Measurements from ENCODE around the gene CPNE4.

The CPNE4 gene

DNA sequence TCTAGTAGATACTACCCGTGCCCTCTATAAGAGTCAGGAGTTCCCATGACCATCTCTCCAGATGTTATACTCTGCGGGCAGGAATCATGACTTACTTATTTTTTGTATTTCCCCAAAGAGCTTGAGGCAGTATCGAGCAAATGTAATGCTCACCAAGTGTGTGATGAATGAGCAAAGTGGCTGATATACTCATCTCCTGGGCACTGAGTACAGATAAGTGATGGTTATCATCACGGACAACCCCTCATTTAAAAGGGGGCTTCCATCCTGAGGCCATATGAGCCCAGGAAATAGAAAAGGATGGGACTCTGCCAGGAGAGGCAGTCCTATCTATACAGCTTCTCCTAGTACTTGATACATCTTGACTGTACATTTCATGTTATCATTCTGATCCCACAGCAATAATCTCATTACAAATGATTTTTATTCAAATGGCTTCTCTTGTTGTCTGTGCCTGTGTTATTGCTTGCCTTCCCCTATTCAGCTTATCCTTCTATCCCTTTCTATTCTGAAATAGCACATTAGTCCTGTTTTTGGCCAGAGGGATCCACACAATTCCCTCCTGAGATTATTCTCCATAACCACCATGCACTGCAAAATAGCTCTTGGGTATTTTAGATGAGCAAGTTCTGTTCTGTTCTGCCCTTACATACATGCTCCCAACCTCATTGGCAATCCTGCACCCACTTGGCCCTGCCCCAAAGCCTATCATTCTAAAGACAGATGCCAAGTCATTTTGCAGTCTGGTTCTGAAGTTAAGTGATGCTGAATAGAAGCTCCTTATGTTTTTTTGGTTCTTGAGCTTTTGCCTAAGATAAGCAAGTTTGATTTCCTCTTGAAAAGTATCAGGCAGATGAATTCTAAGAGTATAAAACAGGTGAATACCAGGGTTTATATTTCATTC lies 484.0 kb downstream of the CPNE4 start:
- Histone ChIP-seq H3K4me3 (no peak overlapping the region), H3K9ac (ENCODE audit: insufficient read length) (no peak overlapping the region), H3K36me3 (ENCODE audit: insufficient read depth, low read length) (no peaks in the 10 kb centered on the region), H3K27ac (no peak overlapping the region), H3K9me3 (ENCODE audit: low read depth, low read length) (no peaks in the 10 kb centered on the region)
- no peak for DNase-seq (ENCODE audit: low read depth, low spot score)
- TF ChIP-seq FOXP2 (optimal IDR thresholded peaks at IDR 0.05; ENCODE audit: control extremely low read depth, extremely low read length, insufficient read depth): no peak
- TF ChIP-seq EZH2 (IDR thresholded peaks at IDR 0.05): no peak
- TF ChIP-seq POLR2AphosphoS5 (IDR thresholded peaks at IDR 0.05; ENCODE audit: borderline replicate concordance, low read depth, low read length): no peak

DNA sequence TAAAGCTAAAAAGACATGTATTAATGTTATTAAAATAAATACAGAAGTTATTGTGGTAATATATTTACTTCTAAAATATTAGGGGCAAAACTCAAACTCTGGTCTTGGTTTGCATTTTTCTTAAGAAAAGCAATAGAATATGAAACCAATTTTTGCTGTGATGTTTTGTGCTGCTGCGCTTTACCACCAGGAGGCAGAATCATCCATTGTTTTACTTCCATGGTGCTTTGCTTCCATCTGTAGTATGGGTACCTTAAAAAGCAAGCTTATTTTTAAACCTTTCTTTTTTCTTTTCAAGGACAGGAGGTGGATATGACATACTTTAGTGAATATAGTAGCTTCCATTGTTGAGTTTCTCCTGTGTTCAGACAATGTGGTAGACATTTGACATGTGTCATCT lies 485.5 kb downstream of the CPNE4 start:
- Histone ChIP-seq H3K36me3 (ENCODE audit: insufficient read depth, low read length) (no peaks in the 10 kb centered on the region), H3K9me3 (ENCODE audit: low read depth, low read length) (no peaks in the 10 kb centered on the region), H3K9ac (ENCODE audit: insufficient read length) (no peak overlapping the region), H3K27ac (no peak overlapping the region), H3K4me3 (no peak overlapping the region)
- TF ChIP-seq POLR2AphosphoS5 (IDR thresholded peaks at IDR 0.05; ENCODE audit: borderline replicate concordance, low read depth, low read length) (no peak), FOXP2 (optimal IDR thresholded peaks at IDR 0.05; ENCODE audit: control extremely low read depth, extremely low read length, insufficient read depth) (no peak), EZH2 (IDR thresholded peaks at IDR 0.05) (no peak)
- DNase-seq (ENCODE audit: low read depth, low spot score): no peak

DNA sequence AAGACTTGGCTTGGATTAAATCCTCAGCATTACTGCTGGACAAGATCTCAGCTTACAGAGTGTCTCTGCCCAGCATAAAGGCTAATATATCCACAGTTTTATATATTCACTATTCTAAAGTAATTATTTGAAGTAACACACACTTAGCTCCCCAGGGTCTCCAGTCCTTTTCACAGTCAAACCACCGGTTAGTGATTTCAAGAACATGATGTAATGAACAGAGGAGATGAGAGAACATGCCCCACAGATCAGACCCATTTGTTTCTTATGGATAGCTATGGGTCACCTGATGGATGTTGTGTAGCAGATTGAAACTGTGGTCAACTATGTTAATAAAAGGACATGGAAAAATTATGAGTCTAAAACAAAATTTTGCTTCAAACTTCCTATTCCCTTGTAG lies 487.2 kb downstream of the CPNE4 start:
- H3K9me3 ChIP-seq (ENCODE audit: low read depth, low read length): no peaks in the 10 kb centered on the region
- no peak for DNase-seq (ENCODE audit: low read depth, low spot score)
- no peaks in the 10 kb centered on the region for H3K36me3 ChIP-seq (ENCODE audit: insufficient read depth, low read length)
- no peak for TF ChIP-seq FOXP2 (optimal IDR thresholded peaks at IDR 0.05; ENCODE audit: control extremely low read depth, extremely low read length, insufficient read depth)
- TF ChIP-seq POLR2AphosphoS5 (IDR thresholded peaks at IDR 0.05; ENCODE audit: borderline replicate concordance, low read depth, low read length): no peak
- TF ChIP-seq EZH2 (IDR thresholded peaks at IDR 0.05): no peak
- H3K27ac ChIP-seq: no peak overlapping the region
- no peak overlapping the region for H3K9ac ChIP-seq (ENCODE audit: insufficient read length)
- H3K4me3 ChIP-seq: no peak overlapping the region

DNA sequence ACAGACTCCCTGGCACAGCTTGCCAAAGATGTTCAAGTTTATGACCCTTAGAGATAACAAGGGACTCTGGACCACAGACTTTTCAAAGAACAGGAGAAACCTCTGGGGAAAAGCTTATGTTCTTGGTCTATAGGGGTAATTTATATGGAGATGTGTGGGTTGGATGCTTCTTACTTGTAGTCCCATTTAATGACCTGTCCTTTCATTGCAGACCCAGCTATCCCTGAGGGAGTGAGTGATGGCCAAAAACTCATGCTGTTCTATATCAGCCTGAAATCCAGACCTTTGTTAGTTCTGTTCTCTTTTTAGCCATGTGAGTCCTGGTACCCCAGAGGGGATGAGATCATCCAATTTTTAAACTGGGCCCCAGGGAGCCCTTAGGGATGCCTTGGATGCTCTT lies 488.4 kb downstream of the CPNE4 start:
- Histone ChIP-seq H3K4me3 (no peak overlapping the region), H3K9me3 (ENCODE audit: low read depth, low read length) (no peaks in the 10 kb centered on the region), H3K36me3 (ENCODE audit: insufficient read depth, low read length) (0 out of 2 replicates have a peak, but pooled peaks cover 6% of the 10 kb centered on the region), H3K9ac (ENCODE audit: insufficient read length) (no peak overlapping the region), H3K27ac (no peak overlapping the region)
- no peak for DNase-seq (ENCODE audit: low read depth, low spot score)
- no peak for TF ChIP-seq EZH2 (IDR thresholded peaks at IDR 0.05)
- no peak for TF ChIP-seq FOXP2 (optimal IDR thresholded peaks at IDR 0.05; ENCODE audit: control extremely low read depth, extremely low read length, insufficient read depth)
- no peak for TF ChIP-seq POLR2AphosphoS5 (IDR thresholded peaks at IDR 0.05; ENCODE audit: borderline replicate concordance, low read depth, low read length)

DNA sequence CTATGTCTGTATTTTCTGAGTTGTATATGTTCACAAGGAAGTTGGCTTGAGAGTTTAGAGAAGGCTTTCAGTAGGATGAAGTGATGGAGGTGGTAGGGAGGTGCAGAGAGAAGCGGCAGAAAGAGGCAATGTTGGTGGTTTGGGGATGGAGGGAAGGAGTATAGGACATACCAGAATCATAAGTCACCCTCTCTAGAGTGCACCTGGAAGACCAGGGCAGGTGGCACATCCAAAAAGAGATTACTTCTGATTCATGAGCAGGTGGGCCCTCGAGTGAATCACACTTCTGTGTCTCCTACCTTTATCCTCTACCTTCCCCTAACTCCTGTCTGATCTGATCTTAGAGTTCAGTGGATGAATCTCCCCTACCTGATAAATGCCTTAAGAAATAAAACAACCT lies 490.3 kb downstream of the CPNE4 start:
- Histone ChIP-seq H3K4me3 (no peak overlapping the region), H3K9me3 (ENCODE audit: low read depth, low read length) (no peaks in the 10 kb centered on the region), H3K27ac (no peak overlapping the region), H3K36me3 (ENCODE audit: insufficient read depth, low read length) (0 out of 2 replicates have a peak, but pooled peaks cover 6% of the 10 kb centered on the region), H3K9ac (ENCODE audit: insufficient read length) (no peak overlapping the region)
- no peak for DNase-seq (ENCODE audit: low read depth, low spot score)
- TF ChIP-seq POLR2AphosphoS5 (IDR thresholded peaks at IDR 0.05; ENCODE audit: borderline replicate concordance, low read depth, low read length): no peak
- no peak for TF ChIP-seq FOXP2 (optimal IDR thresholded peaks at IDR 0.05; ENCODE audit: control extremely low read depth, extremely low read length, insufficient read depth)

DNA sequence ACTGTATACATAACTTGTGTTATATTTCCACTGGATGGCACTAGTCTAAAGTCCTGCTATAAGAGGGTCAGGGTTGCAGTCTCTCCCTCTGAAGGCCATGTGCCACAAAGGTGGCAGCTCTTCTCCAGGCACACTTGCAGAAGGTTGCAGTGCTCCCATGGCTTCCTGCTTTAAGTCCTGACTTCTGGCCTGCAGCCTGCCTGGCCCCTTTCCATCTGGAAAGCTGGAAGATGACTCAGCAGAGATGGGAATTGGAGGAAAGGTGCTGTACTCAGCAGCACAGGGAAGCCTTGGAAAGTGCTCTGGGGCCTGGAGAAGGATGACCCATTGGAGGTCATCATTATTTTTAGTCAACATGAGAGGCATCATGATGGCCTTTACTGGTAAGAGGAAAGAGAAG lies 491.1 kb downstream of the CPNE4 start:
- Histone ChIP-seq H3K27ac (no peak overlapping the region), H3K36me3 (ENCODE audit: insufficient read depth, low read length) (0 out of 2 replicates have a peak, but pooled peaks cover 6% of the 10 kb centered on the region), H3K9ac (ENCODE audit: insufficient read length) (peak overlapping the region; percentile 12), H3K4me3 (no peak overlapping the region), H3K9me3 (ENCODE audit: low read depth, low read length) (no peaks in the 10 kb centered on the region)
- DNase-seq (ENCODE audit: low read depth, low spot score): no peak
- no peak for TF ChIP-seq EZH2 (IDR thresholded peaks at IDR 0.05)
- no peak for TF ChIP-seq POLR2AphosphoS5 (IDR thresholded peaks at IDR 0.05; ENCODE audit: borderline replicate concordance, low read depth, low read length)
- TF ChIP-seq FOXP2 (optimal IDR thresholded peaks at IDR 0.05; ENCODE audit: control extremely low read depth, extremely low read length, insufficient read depth): no peak

DNA sequence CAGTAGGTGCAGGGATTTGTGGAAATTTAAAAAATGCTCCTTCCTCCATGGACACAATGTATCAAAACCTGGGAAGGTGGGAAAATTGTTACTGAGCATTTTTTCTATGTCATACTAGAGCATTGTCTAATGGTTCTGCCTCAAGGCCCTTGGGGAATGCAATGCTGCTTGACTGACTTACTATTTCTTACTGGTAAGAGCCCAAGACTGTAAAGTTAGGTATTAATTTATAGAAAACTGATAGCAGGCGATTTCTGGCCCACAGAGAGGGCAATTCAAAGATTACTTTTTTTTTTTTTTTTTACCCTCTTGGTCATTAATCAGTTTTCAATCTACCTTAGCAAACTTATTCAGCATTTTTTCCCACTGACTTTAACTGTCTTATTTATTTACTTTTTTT lies 493.5 kb downstream of the CPNE4 start:
- Histone ChIP-seq H3K27ac (no peak overlapping the region), H3K4me3 (no peak overlapping the region), H3K9ac (ENCODE audit: insufficient read length) (no peak overlapping the region), H3K36me3 (ENCODE audit: insufficient read depth, low read length) (0 out of 2 replicates have a peak, but pooled peaks cover 6% of the 10 kb centered on the region), H3K9me3 (ENCODE audit: low read depth, low read length) (no peaks in the 10 kb centered on the region)
- TF ChIP-seq FOXP2 (optimal IDR thresholded peaks at IDR 0.05; ENCODE audit: control extremely low read depth, extremely low read length, insufficient read depth) (no peak), EZH2 (IDR thresholded peaks at IDR 0.05) (no peak), POLR2AphosphoS5 (IDR thresholded peaks at IDR 0.05; ENCODE audit: borderline replicate concordance, low read depth, low read length) (no peak)
- DNase-seq (ENCODE audit: low read depth, low spot score): no peak

DNA sequence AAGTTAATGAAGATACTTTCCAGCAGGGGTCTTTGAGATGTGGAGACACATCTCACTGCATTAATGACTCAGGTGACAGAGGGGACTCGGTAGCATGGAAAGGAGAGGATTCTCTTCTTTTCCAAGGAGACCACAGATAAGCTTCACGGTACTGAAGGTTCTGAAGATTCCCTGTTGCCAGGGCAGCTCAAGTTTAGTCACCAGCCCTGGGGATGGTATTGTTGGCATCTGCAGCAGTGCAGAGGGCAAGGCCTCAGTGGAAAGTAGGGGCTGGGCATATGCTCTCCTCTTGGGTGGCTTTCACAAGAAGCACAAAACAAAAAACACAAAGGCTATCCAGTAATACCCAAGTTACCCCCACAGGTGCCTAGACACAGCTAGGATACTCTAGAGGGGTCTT lies 494.0 kb downstream of the CPNE4 start:
- Histone ChIP-seq H3K4me3 (no peak overlapping the region), H3K9ac (ENCODE audit: insufficient read length) (no peak overlapping the region), H3K27ac (no peak overlapping the region), H3K36me3 (ENCODE audit: insufficient read depth, low read length) (0 out of 2 replicates have a peak, but pooled peaks cover 6% of the 10 kb centered on the region), H3K9me3 (ENCODE audit: low read depth, low read length) (no peaks in the 10 kb centered on the region)
- TF ChIP-seq EZH2 (IDR thresholded peaks at IDR 0.05) (no peak), FOXP2 (optimal IDR thresholded peaks at IDR 0.05; ENCODE audit: control extremely low read depth, extremely low read length, insufficient read depth) (no peak), POLR2AphosphoS5 (IDR thresholded peaks at IDR 0.05; ENCODE audit: borderline replicate concordance, low read depth, low read length) (no peak)
- DNase-seq (ENCODE audit: low read depth, low spot score): no peak

Data from SK-N-MC (cell line).